ENCODE data around the gene GSG1L.

GRCh38 chr16:28103516-28104170 is 40.1 kb upstream of the GSG1L start:
- TF ChIP-seq ZSCAN21 (CRISPR knock-in tag; IDR thresholded peaks at IDR 0.05; ENCODE audit: borderline replicate concordance) (no peak), ZSCAN5A (CRISPR knock-in tag; IDR thresholded peaks at IDR 0.05; ENCODE audit: borderline replicate concordance) (no peak), RFX5 (IDR thresholded peaks at IDR 0.05; ENCODE audit: low read depth, low read length) (no peak), ZHX1 (CRISPR knock-in tag; IDR thresholded peaks at IDR 0.05; ENCODE audit: low read depth) (no peak), GTF2F1 (IDR thresholded peaks at IDR 0.05; ENCODE audit: low read length) (no peak), ZNF713 (CRISPR knock-in tag; IDR thresholded peaks at IDR 0.05) (no peak), REST (IDR thresholded peaks at IDR 0.05; ENCODE audit: borderline replicate concordance in 1 of 2, low read depth in 1 of 2, low read length in 2 of 2) (no peak), EZH2 (conservative IDR thresholded peaks at IDR 0.05; ENCODE audit: low read depth, low read length) (no peak)
- TF ChIP-seq, protein P1, sequence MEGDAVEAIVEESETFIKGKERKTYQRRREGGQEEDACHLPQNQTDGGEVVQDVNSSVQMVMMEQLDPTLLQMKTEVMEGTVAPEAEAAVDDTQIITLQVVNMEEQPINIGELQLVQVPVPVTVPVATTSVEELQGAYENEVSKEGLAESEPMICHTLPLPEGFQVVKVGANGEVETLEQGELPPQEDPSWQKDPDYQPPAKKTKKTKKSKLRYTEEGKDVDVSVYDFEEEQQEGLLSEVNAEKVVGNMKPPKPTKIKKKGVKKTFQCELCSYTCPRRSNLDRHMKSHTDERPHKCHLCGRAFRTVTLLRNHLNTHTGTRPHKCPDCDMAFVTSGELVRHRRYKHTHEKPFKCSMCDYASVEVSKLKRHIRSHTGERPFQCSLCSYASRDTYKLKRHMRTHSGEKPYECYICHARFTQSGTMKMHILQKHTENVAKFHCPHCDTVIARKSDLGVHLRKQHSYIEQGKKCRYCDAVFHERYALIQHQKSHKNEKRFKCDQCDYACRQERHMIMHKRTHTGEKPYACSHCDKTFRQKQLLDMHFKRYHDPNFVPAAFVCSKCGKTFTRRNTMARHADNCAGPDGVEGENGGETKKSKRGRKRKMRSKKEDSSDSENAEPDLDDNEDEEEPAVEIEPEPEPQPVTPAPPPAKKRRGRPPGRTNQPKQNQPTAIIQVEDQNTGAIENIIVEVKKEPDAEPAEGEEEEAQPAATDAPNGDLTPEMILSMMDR (CRISPR knock-in tag; IDR thresholded peaks at IDR 0.05) = no peak
- TF ChIP-seq, protein P2, sequence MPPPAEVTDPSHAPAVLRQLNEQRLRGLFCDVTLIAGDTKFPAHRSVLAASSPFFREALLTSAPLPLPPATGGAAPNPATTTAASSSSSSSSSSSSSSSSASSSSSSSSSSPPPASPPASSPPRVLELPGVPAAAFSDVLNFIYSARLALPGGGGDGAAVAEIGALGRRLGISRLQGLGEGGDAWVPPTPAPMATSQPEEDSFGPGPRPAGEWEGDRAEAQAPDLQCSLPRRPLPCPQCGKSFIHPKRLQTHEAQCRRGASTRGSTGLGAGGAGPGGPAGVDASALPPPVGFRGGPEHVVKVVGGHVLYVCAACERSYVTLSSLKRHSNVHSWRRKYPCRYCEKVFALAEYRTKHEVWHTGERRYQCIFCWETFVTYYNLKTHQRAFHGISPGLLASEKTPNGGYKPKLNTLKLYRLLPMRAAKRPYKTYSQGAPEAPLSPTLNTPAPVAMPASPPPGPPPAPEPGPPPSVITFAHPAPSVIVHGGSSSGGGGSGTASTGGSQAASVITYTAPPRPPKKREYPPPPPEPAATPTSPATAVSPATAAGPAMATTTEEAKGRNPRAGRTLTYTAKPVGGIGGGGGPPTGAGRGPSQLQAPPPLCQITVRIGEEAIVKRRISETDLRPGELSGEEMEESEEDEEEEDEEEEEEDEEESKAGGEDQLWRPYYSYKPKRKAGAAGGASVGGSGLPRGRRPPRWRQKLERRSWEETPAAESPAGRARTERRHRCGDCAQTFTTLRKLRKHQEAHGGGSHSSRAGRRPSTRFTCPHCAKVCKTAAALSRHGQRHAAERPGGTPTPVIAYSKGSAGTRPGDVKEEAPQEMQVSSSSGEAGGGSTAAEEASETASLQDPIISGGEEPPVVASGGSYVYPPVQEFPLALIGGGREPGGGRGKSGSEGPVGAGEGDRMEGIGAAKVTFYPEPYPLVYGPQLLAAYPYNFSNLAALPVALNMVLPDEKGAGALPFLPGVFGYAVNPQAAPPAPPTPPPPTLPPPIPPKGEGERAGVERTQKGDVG (CRISPR knock-in tag; IDR thresholded peaks at IDR 0.05; ENCODE audit: borderline replicate concordance) = no peak

Data from HepG2 (cell line).